Activated CD4-positive, alpha-beta T cell treated with anti-CD3 and anti-CD28 coated beads, Interleukin-2, amount 50 U/mL, for 16 hours (primary cell): Measurements from ENCODE around the gene ZSCAN25.
"Not testable (repeated sequence)": the region's sequence is repeated elsewhere in the genome, so short reads cannot be mapped to it uniquely, and the experiment has no call there.

ENCODE experiments used
- DNase-seq: peaks from one replicate; pipeline ENCODE4 v3.0.0-alpha.2; 2020

Gene ZSCAN25

DNA sequence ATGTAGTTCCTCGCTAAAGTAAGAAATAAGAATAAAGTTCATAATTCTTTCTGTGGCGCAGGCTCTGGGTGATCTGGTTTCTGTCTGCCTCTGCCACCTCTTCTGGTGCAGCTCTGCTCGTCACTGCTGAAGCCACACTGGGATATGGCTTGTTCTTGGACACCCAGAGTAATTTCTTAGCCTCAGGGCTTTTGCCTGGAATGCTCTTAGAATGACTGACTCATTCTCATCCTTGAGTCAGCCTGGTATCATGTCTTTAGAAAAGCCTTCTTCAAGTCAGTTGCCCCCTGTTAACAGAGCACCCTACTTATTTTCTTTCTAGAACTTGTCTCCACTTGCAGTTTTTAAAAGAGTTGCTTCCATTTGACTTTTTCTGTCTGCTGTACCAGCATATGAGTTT lies 2.0 kb downstream of the ZSCAN25 start:
- DNase-seq: no peak

DNA sequence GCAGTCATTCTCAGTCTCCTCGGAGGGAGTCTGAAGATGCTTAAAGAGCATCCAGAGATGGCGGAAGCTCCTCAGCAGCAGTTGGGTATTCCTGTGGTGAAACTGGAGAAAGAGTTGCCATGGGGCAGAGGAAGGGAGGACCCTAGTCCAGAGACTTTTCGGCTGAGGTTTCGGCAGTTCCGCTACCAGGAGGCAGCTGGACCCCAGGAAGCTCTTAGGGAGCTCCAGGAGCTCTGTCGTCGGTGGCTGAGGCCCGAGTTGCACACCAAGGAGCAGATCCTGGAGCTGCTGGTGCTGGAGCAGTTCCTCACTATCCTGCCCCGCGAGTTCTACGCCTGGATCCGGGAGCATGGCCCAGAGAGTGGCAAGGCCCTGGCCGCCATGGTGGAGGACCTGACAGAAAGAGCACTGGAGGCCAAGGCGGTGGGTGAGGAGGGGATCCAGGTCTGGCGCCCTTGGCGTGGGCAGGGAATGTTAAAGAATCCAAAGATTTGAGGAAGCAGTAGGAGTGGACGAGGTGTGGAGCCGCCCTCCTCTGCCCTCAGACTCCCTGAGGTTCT lies 2.9 kb downstream of the ZSCAN25 start:
- DNase-seq: no peak

DNA sequence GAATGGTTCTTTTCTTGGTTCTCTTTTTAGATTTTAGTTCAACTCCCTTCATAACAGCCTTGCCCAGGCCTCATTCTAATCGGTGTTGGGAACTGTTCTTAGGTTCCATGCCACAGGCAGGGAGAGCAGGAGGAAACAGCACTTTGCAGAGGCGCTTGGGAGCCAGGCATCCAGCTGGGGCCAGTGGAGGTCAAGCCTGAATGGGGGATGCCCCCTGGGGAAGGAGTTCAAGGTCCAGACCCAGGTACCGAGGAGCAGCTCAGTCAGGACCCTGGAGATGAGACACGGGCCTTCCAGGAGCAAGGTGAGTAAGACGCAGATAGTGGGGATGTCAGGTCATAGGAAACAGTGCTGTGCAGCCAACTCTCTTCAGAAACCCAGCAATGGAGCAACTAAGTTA lies 4.5 kb downstream of the ZSCAN25 start:
- DNase-seq: no peak

DNA sequence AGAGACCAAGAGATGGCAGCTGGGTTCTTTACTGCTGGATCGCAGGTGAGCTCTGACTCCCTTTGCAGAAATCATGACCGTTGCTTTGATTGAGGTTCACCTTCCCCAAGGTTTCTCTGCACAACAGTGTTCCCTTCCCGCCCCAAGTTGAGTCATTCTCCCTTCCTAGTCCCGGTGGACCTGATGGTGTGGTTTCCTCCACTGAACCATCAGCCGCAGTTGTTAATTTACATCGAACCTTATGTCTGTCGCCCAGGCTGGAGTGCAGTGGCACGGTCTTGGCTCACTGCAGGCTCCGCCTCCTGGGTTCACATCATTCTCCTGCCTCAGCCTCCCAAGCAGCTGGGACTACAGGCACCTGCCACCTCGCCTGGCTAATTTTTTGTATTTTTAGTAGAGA lies 5.8 kb downstream of the ZSCAN25 start:
- no peak for DNase-seq

DNA sequence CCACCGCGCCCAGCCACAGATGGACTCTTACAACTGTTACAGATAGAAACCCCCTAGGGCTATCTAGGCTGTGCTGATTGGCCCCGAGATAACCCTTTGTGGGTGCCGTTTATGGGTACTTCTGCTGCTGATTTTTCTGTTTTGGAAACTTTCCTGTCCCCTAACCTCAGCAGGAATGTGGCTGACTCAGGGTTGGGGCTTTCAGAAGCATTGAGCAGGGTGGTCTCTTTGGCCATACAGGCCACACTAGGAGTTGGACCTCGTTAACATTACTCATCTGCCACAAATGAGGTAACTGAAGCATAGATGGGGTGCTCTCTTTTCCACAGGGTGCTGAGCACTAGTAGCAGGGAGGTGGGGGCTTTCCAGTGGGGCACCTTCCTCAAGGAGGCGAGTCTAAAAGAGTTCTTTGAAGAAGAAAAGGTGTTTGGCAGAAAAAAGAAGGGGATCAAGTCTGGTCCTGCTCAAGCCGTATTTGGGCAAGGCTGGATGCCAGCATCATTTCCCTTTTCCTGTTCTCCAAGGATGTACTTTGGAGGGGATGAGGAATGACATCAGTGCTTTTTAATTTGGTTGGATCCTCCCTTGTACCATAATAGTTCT lies 6.4 kb downstream of the ZSCAN25 start:
- DNase-seq: peak; percentile 19

DNA sequence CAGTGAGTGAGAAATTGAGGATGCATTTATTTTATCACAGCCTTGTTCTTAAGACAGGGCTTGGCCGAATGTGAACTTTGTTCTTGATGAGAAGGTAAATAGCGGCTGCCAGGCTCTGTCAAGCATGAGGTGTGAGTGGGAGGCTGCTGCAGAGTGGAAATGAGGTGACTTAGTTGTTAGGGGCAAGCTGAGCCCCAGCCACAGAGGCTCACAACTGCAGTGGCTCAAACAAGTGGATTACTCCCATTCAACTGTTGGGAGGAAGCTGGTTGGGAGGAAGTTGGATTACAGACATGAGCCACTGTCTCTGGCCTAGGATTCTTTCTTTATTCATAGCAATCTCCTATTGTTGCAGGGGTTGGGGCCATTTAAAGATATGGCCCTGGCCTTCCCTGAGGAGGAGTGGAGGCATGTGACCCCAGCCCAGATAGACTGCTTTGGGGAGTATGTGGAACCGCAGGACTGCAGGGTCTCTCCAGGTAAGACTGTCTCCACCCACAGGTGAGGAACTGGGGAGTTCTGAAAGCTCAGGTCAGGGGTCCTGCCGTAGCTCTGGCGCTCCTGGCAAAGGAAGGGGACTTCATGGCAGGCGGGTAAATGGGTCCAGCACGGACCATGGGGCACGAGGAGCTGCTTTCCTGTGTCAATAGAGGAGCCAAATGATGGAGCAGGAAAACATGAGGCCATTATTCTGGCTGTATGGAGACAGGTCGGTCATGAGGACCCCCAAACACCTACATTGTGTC lies 7.1 kb downstream of the ZSCAN25 start:
- DNase-seq: no peak

DNA sequence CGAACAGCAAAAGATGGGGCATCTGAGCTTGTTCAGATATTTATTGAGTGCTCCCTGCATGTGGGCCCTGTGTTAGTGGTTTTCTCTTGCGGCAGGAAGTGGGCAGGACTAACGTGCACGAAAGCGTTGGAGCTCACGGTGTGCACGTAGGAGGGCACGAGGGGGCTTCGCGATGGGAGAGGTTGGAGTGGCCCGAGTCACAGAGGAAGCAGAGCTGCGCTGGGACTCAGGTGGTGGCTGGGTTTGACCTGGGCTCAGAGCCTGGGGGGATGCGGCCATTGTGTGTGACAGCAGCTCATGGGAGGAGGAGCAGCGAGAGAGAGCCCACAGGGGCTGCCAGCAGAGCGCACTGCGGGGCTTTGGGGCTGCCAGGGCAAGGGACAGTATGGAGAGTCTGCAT lies 7.7 kb downstream of the ZSCAN25 start:
- DNase-seq: peak; percentile 76

DNA sequence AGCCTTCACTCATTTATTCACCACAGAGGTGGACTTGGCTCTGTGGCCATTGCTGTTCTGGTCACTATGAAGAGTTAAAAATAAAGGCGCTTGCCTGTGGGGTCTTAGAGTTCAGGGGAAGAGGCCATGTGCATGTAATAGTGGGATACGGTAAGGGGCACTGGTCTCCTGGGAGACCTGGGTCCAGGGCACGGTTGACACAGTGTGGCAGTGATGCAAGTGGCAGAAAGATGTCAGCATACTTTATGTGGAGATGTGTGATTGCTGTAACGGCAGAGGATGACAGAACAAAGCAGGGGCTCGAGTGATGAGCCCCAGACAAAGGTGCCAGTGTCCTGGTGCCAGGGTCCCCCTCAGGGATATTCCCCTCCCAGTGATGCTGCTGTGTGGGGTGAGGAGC lies 8.6 kb downstream of the ZSCAN25 start:
- DNase-seq: no peak

DNA sequence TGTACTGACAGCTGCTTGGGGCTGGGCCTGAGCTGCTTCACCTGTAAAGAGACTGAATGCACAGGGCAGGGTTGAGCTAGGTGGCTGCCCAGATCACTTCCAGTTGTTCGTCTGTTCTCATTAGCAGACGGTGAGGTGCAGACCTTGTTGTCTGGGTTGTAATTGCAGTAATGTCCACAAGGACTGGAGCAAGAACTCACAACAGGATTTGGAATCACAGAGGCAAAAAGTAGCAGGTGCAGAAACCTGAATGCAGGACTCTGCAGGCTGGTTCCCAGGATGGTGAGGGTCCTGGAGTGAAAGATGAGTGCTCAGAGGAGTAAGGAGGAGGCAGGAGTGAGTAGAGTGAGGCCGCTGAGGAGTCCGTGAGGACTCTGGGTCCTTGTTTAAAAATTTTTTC lies 9.2 kb downstream of the ZSCAN25 start:
- DNase-seq: no peak

DNA sequence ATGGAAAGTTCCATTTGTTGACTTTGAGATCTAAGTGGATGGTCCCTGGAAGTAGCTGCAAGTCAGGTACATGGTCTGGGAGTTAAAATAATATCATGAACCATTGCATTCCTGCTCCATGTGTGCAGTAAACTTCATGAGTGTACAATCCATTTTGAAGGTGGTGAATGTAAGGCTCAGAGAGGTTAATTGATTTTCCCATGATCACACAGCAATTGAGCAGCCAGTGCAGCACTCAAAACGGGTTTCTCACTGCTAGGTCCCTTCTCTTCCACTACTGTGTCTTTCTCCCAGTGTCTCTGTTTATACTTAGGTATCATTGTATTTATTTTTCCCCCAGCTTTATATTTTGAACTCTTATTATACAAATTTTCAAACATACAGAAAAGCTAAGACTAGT lies 9.9 kb downstream of the ZSCAN25 start:
- DNase-seq: no peak

DNA sequence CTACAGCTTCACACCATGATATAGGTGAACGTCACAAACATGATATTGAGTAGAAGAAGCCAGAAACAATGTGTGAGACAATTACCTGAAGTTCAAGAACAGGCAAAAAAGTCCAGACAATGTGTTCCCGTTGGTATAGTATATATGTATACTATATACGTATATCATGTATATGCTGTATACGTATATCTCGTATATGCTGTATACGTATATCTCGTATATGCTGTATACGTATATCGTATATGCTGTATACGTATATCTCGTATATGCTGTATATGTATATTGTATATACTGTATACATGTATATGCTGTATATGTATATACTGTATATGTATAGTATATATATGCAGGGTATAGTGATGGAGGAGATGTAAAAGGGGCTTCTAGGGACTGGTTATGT lies 10.8 kb downstream of the ZSCAN25 start:
- DNase-seq: no peak

DNA sequence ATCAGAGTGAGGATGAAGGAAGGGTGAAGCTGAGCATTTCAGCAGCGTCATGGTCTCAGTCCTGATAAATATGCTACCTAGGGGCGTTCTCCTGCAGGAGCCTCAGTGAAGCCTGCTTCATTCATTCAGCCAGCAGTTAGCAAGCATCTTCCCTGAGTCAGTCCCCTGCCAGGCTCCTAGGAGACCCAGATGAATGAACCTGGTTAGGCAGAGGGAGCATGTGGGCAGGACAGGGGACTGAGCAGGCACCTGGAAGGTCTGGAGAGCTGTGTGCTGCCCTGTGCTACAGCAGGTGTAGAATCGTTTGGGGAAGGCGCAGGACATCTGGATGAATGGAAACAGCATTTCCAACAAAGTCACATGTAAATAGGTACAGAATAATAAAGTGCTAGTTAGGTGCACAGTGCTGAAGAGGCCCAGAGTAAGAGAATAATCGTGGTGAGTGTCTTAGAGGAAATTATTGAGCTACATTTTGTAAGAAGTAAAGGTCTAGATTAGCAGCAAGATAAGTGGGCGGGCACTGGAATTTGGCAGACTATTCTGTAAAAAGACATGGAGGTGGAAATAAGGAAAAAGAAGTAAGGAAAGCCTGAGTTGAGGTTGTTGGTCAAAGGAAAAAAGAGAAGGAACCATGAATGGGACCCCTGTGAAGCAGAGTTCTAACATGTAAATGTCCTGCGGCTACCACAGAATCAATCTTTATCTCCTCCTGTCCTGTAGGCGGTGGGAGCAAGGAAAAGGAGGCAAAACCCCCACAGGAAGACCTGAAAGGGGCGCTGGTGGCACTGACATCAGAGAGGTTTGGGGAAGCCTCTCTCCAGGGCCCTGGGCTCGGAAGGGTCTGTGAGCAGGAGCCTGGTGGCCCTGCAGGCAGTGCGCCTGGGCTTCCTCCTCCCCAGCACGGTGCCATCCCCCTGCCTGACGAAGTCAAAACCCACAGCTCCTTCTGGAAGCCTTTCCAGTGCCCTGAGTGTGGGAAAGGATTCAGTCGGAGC lies 12.0 kb downstream of the ZSCAN25 start:
- no peak for DNase-seq

DNA sequence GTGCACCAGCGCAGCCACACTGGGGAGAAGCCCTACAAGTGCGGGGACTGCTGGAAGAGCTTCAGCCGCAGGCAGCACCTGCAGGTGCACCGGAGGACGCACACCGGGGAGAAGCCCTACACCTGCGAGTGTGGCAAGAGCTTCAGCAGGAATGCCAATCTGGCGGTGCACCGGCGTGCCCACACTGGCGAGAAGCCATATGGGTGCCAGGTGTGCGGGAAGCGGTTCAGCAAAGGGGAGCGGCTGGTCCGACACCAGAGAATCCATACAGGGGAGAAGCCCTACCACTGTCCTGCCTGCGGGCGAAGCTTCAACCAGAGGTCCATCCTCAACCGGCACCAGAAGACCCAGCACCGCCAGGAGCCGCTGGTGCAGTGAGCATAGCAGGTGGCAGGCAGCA lies 12.9 kb downstream of the ZSCAN25 start:
- no peak for DNase-seq

DNA sequence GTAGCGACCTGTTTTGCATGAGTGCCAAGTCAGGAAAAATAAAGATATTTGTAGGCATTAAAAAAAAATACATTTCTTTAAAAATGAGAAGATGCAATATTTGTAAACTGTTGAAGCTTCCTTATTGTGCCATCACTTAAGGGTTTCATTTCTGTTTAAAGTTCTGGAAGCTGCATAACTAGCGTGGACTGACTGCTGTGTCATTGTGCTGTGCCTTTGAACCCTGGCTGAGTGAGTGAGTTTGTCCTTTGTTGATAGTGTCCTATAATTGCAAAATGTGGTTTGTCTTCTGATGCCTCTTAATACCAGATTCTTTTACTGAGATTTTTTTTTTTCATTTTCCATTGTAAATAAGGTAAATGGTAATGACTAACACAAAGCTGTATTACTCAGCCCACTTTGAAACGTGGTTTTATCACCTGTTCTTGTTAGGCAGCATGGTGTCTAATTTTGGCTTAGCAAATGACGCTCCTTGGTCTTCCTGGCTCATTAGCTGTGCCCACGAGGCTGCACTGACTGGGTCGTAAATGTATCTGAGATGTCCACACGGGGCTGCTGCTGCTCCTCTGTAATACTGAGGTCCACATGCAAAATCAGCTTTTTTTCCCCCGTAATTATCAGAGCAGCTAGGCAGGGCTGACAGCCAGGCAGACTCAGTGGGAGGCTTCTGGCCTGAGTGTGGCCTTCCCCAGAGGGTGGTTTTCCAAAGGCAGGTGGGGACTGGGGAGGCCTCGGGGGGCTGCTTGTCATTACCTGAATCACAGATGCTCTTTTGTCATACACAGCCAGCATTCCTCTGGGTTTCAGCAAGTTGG lies 14.8 kb downstream of the ZSCAN25 start:
- DNase-seq: peak; percentile 22

DNA sequence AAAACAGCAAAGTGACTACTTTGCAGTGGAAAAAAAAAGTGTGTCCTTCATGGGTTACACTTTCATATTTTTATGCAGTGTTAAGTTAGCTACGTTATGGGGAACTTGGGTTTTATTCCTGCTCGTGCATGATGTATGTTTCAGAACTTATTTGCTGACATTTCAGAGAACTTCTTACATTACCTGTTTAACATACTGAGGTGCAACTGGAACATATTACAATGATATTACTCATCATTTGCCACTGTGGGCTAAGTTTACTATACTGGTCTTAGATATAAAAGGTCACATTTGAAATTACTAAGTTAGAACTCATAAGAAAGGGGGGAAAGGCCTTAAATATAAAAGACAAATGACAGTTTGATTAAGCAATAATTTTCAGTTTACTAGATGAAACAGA lies 20.7 kb downstream of the ZSCAN25 start:
- DNase-seq: not testable (repeated sequence)

DNA sequence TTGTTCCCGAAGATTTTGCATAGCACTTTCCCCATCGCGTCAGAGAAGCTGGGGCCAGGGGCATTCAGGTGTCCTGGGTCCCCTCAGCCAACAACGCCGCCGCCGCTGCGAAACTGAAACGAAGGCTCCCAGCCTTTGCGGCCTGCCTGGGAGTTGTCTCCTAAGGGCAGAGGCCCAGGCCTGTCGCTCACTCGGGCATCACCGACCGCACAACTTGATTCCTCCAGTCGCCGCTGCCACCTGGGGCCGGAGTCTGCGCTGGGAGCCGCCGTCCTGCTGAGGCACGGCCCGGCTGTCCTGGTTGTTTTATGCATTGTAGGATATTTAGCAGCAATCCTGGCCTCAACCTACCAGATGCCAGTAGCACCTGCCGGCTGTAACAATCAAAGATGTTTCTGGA lies 22.0 kb downstream of the ZSCAN25 start:
- no peak for DNase-seq

DNA sequence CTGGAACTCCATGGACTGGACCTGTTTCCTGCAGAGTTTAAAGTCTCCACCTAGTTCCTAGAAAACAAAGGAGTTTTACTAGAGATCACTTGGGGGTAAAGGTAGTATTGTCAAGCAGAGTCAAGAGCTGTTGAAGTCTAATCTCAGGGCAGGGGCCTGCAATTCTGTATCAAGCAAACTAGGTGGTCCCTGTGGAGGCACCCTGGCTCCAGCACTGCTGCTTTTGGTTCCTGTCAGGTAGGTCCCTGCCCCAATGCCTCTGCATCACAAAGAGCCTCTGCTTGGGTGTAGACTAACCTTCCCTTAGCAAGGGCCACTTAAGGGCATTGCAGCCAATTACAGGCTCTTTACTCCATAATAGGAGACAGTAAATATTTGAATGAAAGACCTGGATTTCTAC lies 22.5 kb downstream of the ZSCAN25 start:
- DNase-seq: no peak

DNA sequence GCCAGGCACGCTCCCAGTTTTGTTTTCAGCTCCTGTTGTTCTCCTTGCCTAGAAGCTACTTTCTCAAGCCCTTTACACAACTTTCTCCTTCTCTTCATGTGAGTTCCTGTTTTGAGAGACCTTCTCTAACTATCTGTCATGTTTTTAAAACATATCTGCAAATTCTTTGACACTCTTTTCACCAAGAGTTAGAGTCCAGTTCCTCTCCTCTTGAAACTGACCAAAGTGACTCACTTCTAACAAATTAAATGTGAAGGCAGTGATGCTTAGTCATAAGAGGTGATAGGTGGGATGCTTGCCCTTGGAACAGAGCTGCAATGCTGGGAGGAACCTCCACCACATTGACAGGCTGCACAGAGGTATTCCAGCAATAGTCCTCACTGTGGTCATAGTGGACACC lies 25.3 kb downstream of the ZSCAN25 start:
- DNase-seq: no peak

DNA sequence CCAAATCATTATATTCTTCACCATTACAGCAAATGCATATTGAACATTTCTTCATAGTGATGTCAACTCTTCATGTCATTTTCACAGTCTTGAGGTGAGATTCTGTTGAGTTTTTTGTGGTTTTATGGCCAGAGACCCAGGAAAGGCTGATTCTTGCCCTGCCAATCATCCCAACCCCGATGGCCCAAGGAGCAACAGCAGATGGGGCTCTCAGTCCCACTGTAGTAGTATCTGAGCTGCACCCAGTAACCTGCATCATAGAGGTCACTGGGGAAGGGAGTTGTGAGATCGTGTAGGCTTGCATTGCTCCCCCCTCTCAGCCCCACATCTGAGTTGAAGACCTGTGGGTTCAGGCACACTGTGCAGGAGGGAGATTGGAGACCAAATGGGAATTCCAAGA lies 26.7 kb downstream of the ZSCAN25 start:
- DNase-seq: no peak

DNA sequence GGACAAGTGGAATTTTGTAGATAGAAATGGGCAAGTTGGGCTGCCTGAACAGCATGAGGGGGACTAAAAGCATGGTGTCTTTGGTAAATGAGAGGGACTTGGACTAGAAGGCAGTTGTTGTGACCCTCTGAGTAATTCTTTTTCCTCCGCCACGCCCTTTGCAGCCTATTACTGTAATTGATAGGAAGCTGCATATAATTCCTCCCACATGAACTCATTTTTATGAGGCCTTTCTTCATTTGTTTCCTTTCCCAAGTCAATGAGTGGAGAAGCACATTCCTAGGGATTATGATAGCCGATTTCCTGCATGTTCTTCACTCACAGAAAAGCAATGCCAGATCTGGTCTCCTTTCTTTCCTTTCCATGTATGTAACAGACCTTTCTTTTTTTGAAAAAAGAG lies 27.7 kb downstream of the ZSCAN25 start:
- no peak for DNase-seq

DNA sequence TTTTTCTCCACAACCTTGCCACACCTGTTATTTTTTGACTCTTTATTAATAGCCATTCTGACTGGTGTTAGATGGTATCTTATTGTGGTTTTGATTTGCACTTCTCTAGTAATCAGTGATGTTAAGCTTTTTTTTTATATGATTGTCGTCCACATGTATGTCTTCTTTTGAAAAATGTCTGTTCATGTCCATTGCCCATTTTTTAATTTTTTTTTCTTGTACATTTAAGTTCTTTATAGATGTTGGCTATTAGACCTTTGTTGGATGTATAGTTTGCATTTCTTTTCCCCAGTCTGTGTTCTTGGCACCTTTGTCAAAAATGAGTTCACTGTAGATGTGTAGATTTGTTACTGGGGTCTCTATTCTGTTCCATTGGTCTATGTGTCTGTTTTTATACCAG lies 28.8 kb downstream of the ZSCAN25 start:
- DNase-seq: no peak

DNA sequence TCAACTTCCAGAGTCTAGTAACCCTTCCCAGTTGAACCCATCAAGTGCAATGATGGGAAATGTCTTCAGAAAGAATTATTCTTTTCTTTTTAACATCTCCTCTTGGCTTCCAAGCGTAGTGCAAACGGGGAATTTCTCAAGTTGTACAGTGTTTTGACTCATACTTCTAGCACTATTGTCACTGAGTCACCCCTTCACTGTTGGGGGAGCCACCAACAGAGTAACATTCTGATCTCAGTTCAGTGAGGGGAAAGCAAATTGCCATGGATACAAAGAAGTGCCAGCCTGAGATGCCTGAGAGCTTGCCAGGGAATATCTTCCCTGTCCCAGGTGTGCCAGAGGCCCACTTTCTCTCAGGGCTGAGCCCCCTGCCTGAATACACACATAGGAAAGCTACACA lies 32.1 kb downstream of the ZSCAN25 start:
- no peak for DNase-seq

DNA sequence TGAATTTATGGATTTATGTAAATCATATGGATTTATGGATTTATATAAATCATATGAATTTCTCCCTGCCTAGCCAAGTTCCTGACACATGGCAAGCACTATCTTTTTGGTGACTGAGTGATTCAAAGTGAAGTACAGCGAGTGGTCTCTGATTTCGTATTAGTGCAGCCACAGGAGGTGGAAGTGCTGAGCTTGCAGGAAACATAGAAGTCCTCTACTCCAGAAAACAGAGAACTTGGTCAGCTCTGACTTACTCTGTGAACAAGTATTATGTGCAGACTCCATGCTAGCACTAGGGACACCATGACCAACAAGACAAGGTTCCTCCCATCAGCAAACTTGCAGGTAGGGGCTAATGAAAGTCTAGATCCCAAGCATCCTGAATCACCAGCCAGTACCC lies 34.5 kb downstream of the ZSCAN25 start:
- no peak for DNase-seq
